NCI-H2107 (cell line): ENCODE results near the gene LSM8.
"Not testable (repeated sequence)": the region's sequence is repeated elsewhere in the genome, so short reads cannot be mapped to it uniquely, and the experiment has no call there.

Experiments used
- DNase-seq: peaks from one replicate; lab custom pipeline; 2025; lab: John Stamatoyannopoulos, UW

Gene LSM8

DNA sequence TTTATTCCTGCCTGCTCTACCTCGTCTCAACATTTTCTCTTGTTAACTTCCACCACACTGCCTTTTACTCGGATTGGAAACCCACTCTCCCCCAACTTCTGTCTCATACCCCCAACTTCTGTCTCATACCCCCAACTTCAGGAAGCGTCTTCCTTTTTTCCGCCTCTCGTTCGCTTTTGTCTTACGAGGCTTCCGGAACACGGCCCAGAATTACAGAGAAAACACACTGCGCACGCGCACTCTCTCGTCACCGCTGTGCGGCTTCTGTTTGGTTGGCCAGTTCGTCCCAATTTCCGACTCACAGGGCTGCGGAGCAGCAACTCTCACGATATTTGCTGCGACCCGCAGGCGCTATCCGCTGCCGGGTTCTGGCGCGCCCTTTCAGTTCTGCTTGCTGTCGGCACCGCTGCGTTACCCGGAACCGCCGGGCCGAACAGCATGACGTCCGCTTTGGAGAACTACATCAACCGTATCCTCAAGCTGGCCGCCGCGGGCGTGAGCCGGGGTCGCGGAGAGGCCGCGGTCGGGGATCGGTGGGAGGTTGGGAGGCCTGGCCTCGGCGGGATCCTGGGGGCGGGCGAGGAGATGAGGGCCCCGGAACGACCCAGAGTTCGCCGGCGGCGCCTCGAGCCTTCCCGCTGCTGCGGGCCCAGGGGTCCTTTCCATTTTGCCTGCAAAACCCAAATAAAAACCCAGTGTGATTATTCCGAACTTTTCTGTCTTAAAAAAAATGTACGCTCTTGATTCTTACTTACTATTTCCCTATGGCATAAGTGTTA is at the start of gene LSM8:
LSM8 (plus strand) TSS at position 379 of the 779 bp plus-strand sequence; CDS start at position 439, 60 bp downstream.
- peak; percentile 97 for DNase-seq

DNA sequence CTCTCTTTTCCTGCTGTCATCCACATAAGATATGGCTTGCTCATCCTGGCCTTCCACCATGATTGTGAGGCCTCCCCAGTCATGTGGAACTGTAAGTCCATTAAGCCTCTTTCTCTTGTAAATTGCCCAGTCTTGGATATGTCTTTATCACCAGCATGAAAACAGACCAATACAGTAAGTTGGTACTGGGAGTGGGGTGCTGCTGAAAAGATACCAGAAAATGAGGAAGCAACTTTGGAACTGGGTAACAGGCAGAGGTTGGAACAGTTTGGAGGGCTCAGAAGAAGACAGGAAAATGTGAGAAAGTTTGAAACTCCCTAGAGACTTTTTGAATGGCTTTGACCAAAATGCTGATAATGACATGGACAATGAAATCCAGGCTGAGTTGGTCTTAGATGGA is 49.5 kb upstream of the LSM8 start:
- DNase-seq: not testable (repeated sequence)

DNA sequence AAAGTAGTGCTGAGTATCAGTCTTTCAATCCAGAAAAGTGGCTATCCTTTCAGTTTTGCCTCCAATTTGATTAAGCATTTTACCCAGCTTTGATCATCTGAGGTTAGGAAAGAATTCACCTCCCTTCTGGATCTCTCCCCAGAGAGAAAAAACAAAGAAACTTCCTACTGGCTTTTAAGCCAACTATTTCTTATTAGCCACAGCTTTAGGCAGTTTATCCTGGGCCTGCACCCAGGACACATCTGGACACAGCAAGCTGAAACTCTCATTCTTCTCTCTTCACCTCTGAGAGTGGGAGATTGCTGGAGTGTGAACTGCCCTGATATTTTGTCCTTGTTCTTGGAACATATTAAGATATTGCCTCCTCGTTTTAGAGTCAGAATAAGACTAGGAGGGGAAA is 43.5 kb upstream of the LSM8 start:
- no peak for DNase-seq

DNA sequence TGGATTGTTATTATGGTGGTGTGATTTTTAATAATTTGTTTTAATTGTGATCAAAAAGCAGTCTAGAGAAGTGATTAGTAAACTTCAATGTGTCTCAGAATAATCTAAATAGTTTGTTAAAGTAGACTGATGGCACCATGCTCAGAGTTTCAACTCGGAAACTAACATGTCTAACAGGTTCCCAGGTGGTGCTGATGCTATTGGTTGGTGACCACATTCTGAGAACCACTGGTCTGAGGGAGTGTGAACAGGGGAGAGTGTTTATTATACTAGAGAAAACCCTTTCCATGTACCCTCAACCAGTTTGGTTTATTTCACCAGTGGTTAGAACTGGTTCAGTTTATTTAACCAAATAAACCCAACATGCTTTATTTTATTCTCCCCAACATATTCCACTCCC is 42.0 kb upstream of the LSM8 start:
- DNase-seq: no peak

DNA sequence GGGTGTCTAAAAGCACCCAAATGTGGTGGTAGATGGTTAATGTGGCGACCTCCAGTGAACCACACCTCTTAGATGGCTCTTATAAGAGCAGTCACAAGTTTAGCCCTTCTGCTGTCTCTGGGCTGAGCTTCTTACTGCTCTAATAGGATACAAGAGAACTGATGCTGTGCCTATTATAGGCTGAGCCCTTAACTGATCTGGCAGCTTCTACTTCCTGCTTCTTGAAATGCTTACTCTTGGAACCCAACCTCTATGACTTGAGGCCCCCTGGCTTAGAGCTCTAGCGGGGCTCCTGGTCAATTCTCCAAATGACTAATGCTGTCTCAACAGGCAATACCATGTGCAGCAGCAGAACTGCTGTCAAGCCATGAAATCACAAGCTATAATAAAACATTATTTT is 35.0 kb upstream of the LSM8 start:
- no peak for DNase-seq

DNA sequence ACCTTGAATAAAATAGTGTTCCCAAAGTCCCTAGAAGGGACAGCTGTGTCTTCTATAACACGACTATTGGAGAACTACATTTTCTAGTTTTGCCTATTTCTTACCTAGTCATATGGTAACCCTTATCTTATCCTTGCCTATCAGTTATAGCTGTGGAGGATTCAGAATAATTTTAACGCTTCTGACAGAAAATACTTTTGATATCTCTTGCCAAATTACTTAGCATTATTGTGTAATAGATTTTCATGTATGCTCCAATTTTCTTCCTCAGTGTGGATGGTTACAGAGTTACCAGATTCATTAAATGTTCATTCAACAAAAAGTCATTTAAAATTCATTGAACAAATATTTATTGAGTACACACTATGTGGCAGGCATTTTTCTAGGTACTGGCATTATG is 34.6 kb upstream of the LSM8 start:
- DNase-seq: no peak

DNA sequence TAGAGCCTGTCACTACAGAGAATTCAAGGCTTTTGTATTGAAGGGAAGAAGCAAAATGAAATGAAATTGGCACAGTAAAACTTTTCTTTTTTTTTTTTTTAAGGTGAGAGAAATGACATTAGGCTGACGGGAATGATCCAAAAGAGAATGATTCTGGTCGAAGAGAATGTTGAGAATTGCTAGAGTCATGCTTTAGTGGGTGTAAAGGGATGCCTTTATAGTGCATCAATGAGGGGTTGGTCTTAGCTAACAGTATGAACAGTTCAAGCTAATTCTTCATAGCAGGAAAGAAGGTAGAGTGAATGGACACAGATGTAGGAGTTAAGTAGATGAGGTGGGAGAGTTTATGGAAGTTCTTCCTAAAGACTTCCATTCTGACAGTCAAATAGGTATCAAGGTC is 32.3 kb upstream of the LSM8 start:
- DNase-seq: no peak

DNA sequence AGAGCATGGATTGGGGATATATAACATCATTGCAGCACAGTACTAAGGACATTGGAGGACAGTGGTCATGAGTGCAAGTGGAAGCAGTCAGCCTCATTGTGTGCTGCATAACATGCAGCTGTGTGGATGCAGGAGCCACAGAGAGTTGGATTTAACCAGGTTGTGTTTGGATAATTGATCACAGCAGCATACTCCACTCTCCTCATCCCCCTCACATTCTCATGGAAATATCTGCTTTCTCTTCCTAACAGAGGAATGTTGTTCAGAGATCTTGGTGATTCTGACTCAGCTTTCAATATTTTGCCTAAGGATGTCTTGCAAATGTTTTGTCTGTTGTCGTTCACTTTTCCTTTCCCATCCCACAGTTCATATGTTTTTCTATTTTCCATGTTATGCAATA is 31.8 kb upstream of the LSM8 start:
- no peak for DNase-seq

DNA sequence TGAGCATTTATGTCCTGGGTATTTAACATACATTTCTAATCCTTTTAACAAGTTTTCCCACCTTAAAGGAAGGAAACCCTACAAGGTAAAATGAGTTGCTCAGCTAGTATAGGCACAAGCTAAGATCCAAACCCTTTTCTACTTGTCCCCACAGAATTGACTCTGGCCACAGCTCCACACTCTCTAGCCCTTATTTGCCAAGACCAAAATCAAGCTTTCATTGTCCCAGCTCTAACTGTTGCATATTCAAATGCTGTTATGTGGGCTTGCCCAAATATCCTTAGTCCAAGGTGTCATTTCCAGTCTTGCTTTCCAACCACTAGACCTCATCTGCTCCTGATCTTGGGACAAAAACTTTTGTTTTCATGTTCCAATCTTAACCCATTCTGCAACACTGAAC is 31.3 kb upstream of the LSM8 start:
- no peak for DNase-seq

DNA sequence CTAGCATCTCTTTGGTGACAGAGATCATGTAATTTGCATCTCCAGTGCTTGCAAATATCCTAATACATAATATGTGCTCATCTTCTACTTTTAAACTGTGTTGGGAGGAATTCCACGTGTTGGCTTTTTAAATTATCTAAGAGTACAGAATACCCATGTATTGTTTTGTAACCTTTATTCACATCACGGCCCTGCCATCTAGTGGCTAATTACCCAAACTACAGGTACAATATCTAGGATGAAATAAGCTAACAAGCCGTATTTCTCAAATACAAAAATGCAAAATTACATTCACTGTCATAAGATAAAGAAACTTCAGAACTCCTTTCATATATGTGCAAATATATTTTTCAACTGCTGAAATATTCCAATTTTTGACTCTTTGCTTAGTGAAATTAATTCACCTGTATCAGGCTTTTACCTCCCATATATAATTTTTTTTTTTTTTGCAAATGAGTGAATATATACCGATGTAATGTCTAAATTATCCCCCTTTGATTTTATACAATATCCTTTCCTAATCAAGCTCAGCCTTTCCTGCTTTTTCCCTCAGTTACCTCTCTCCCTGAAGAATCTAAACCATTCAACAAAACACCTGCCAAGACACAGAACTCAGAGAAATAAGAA is 30.3 kb upstream of the LSM8 start:
- DNase-seq: no peak

DNA sequence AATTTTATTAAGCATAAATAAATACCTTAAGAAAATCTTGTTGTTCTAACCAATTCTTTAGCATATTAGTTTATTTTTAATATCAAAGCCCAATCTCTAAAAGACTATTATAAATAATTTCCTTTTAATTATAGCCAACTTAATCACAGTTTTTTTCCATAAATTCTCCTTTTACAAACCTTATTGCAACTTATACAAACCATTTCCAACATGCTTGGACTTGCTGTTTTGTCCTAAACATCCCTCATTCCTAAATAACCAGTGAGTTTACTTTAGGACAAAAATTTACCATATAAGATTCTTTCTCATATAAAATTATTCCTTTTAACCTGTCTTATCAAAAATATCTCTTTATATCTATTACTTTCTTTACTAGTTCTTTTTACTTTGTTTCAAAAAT is 25.2 kb upstream of the LSM8 start:
- no peak for DNase-seq

DNA sequence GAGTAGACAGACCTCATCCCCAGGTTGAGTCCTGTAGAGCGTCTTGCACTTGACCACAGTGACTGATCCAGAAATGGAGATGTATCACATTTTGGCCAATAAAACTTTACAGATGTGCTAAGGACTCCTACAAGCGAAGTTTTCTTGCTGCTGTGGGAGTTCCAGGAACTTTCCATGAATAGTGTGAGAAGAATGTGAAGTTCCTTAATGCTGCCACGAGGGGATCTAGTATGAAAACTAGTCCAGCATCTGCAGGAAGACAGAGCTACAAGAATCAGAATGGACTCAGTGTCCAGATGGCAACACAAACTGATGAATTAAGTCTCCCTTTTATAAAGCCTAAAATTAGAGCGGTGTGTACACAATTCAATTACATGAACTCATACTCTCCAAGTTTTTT is 14.8 kb upstream of the LSM8 start:
- DNase-seq: no peak

DNA sequence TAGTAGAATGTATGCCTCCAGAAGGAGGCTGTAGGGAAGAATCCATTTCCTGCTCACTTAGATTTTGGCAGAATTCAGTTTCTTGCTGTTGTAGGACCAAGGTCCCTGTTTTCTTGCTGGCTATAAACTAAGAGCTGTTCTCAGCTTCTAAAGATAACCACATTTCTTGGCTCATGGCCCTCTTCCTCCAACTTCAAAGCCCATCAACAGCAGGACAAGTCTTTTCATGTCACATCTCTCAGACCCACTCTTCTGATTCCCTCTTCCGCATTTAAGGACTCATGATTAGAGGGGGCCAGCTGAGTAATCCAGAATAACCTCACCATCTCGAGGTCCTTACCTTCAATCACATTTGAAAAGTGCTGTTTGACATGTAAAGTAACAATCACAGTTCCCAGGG is 8.2 kb upstream of the LSM8 start:
- no peak for DNase-seq

DNA sequence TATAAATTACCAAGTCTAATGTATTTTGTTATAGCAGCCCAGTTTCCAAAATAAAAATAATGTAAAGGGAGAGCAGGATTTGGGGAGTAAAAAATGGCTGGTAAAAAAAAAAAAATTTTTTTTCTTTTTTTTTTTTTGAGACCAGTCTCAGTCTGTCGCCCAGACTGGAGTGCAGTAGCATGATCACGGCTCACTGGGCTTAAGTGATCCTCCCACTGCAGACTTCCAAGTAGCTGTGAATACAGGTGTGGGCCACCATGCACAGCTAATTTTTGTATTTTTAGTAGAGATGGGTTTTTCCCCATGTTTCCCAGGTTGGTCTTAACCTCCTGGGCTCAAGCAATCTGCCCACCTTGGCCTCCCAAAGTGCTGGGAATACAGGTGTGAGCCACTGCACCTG is 4.8 kb upstream of the LSM8 start:
- no peak for DNase-seq

DNA sequence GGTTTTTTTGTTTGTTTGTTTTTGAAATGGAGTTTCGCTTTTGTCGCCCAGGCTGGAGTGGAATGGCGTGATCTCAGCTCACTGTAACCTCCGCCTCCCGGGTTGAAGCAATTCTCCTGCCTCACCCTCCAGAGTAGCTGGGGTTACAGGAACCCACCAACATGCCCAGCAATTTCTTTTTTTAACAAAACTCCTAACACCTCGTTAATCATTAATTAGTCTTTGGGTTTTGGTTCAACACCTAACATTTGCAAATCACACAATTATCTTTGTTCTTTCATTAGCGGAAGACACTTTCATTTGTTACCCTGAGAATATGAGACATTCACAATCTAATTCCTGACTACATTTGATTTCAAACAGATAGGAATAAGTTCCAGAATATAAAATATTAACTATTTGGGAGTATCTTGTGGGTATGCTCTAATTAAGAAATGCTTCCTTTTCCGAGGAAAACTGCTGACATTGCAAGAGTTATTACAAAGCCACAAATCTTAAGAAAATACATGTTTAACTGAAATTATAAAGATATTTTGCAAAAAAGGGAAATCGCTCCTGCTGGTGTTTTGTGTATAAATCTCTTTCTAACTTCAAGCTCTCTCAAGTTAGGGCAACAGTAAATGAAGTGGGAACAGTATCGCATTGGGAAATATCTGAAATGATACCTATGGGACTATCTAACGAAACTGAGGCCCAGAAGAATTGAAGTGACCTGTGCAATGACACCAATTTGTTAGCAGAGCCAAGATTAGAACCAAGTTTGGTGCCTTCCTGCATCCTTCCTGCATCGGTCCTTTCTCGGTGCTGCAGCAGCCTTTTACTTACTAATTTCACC is 1.2 kb upstream of the LSM8 start:
- DNase-seq: no peak

DNA sequence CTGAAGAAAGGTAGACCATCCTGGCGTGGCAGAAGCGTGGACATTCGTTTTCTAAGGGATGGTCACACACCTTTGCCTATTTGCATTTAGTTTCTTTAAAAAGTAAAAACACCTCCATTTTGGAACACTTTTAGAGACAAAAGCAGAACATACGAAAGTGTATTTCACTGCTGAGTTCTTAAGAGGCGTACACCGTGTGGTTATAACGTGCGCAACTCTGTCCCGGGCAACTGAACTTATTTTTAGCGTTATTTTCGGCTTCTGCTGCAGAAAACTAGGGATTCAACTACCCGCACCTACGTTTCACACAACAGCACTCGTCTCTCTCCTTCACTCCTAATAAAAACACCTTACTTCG is 557 bp upstream of the LSM8 start:
- no peak for DNase-seq

DNA sequence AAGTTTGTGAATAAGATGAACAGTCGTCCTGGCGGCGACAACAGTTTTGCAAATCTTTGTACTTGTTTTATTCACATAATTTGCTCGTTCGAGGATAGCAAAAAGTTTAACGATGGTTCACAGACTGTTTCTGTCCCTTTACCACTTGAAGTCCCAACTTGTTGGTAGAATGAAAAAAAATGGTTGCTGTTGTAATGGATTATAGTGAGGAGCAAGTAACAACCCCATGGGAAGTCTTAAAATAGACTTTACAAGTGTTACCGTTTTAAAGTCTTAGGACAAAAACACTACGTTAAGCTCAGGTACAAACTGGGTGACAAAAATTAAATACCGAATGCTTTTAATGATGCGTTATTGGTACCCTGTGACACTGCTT is 589 bp downstream of the LSM8 start:
- DNase-seq: no peak

DNA sequence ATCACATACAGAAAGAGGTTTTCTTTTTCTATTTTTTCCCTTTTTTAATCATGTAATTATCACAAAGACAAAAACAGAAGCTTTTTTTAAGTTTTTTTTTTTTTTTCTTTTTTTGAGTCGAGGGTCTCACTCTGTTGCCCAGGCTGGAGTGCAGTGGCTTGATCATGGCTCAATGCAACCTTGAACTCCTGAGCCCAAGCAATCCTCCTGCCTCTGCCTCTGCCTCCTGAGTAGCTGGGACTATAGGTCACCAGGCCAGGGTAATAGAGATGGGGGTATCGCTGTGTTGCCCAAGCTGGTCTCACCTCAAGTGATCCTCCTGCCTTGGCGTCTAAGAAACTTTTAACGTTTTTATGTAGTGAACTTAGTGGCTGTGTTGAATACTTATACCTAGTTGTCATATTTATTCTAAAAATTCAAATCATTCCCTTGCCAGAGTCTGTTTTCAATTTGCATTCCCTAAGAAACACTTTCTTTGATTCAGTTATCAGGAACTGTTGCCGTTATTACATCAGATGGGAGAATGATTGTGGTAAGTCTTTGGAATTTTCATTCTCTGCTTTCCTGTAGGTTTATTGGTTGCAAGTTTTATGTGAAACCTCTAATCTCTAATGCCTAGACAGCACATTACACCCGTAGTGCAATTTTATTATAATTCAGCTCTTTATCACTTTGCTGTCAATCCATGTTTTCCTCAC is 1.3 kb downstream of the LSM8 start:
- DNase-seq: no peak

DNA sequence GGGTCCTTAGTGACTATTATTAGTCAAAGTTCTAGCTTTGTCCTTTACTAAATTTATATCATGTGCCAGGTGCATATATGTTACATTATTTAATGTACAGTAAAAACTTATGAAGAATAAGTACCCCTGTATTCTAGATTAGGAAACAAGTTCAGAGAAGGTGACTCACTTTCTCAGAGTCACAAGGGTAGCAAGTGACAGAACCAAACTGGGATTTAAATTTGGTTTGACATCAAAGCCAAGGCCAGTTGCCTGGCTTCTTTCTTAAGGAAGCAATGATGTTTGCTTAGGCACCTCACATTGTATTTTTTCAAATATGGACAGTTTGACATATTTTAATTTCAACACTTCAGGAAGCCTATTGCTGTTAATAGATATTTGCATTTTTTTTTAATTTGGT is 2.5 kb downstream of the LSM8 start:
- no peak for DNase-seq

DNA sequence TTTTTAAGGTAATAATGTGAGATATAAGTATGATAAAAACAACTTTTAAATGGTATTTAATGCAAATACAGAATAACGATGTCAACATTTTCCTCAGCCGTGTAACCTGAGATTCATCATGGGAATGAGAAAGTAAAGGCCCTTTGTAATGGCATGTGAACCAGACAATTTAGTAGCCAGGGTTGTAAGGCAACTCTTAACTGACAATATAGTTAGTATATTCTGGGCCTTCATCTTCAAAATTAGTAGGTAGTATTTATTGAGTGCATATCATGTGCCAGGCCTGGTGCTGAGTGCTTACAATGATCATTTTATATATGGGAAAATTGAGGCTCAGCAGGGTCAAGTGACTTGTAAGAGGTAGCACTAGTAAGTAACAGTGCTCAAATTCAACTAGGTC is 10.6 kb downstream of the LSM8 start:
- DNase-seq: no peak

DNA sequence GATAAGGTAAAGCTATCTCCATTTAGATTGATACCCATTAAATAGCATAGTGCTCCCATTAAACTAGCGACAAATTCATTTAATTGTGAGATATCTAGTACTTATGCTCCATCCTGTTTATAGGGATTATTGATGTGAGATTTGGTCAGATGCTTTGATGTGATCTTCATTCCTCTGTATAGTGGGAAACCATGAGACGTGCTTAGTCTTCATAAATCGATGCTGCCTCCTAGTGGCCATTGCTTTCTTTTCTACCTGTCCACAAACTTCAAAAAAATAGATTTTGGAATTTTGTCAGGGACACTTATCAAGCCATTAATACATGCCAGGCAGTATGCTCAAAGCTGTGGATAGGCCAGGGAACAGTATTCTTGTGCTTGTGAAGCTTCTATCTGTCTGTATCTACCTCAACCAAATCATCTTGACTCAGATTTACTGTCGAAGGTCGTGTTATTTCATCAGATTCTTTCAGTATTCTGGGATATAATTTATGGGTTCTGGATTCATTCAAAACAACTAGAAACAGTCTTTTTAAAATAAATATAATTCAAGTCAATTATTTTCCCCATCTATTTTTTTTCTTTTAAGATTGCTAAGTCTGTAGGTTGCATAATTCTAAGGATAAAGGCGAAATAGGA is 12.0 kb downstream of the LSM8 start:
- peak; percentile 24 for DNase-seq

DNA sequence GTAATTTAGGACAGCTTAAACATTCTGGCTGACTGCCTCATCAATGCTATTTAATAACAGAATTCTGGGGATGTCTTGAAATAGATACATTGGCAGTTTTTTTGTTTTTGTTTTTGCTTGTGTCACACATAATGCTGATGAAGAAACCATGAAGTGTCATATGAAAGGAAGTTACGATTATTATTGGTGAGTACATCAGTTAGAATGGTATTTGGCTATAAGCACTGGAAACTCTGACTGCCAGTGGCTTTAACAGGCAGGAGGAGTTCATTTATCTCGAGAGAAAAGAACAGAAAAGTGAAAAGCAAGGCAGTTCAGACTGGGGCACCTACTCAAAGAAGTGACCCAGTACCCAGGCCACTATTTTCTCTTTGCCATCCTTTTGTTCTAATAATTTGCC is 18.1 kb downstream of the LSM8 start:
- DNase-seq: no peak
